ENCODE results near the gene HSP90AA1.
"Not testable (repeated sequence)": the region's sequence is repeated elsewhere in the genome, so short reads cannot be mapped to it uniquely, and the experiment has no call there.

DNA sequence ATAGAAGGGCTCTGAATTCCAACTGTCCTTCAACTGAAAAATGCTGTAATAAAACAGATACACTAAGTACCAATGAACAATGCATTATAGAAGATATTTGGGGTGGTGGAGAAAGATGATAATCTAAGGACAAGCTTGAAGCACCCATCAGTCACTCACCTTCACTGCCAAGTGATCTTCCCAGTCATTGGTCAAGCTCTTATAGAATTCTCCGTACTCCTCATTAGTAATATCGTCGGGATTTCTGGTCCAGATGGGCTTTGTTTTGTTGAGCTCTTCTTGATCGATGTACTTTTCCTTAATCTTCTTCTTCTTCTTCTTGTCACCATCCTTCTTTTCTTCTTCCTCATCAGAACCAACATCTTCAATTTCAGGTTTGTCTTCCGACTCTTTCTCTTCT lies 2.3 kb downstream of the HSP90AA1 start:
- TF ChIP-seq, protein P1, sequence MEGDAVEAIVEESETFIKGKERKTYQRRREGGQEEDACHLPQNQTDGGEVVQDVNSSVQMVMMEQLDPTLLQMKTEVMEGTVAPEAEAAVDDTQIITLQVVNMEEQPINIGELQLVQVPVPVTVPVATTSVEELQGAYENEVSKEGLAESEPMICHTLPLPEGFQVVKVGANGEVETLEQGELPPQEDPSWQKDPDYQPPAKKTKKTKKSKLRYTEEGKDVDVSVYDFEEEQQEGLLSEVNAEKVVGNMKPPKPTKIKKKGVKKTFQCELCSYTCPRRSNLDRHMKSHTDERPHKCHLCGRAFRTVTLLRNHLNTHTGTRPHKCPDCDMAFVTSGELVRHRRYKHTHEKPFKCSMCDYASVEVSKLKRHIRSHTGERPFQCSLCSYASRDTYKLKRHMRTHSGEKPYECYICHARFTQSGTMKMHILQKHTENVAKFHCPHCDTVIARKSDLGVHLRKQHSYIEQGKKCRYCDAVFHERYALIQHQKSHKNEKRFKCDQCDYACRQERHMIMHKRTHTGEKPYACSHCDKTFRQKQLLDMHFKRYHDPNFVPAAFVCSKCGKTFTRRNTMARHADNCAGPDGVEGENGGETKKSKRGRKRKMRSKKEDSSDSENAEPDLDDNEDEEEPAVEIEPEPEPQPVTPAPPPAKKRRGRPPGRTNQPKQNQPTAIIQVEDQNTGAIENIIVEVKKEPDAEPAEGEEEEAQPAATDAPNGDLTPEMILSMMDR (IDR thresholded peaks at IDR 0.05) = not testable (repeated sequence)
- not testable (repeated sequence) for TF ChIP-seq POLR2A (IDR thresholded peaks at IDR 0.05)
